IPS-NIHi11 (cell line): ENCODE results near the gene ARAP2.
A peak's percentile ranks its signal among the peaks of the same experiment; 100 is the strongest.

Source experiments
- DNase-seq: peaks from one replicate; pipeline ENCODE4 v3.0.0; 2012; ENCODE audit warnings: mixed read lengths, low spot score

The ARAP2 gene

DNA sequence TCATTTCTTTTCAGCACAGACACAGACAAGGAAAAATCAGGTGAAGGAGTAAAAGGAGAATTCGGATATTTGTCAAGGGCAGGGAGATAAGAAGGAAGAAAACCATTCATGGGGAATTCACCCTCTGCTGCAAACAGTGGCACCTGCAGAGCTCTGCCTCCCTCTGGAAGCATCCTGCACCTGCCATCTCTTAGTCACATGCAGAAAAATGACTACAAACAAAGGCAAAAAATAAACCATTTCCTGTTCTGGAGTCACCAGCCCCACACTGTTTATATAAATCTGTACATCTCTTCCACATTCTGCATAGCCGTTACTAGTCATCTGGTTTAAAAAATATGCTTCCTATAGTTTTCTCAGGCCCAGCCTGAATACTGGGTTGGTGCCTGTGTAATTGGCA, 205.3 kb downstream of the ARAP2 start:
- peak; percentile 9 for DNase-seq

DNA sequence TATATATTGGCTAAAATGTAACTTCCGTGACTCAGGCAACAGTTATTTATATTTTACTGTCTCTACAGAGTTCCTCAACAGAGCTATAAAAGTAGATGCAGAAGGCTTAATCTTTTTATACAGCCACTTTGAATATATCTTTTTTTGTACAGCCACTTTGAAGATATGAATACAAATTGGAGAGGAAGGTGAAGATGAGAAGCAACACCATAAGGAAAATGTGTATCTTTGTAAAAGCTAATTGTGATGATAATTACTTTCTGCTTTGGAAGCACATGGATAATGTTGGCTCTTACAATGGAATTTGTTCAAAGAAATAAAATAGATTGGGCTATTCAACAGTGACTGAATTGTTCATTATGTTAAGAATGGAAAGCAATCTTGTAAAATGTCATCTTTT, 205.8 kb downstream of the ARAP2 start:
- no peak for DNase-seq

DNA sequence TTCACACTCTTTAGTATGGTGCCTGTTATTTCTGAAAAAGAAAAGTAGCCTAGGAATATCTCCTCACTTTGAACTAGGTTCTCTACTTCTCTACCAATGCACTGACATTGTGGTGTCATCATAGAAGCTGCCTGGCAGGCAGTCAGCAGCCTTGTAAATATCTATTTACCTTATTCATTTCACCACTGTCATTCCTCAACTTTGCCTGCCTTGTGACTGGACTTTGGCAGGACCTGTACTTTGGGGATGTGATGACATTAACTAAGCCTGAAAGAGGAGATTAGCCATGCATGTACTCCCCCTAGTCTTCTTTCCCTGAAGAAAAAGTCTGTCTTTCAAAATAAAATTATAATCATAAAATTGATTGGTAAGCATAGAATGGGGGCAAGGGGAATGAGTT, 207.2 kb downstream of the ARAP2 start:
- no peak for DNase-seq

DNA sequence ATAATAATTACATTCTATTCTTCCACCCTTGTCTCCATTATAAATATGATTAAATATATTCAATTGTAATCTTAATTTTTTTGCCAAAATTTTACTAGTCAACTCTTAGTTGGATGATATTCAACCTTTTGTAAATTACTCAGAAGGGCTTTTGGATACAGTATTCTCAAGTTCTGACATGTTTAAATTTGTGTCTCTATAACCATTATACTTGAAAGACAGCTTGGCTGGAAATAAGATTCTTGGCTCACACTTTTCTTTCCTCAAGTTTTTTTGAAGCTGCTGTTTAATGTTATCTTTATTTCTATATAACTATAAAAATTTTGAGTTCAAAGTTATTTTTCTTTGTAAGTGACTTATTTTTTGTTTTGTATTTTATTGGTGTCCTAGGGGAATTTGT, 214.4 kb downstream of the ARAP2 start:
- no peak for DNase-seq

DNA sequence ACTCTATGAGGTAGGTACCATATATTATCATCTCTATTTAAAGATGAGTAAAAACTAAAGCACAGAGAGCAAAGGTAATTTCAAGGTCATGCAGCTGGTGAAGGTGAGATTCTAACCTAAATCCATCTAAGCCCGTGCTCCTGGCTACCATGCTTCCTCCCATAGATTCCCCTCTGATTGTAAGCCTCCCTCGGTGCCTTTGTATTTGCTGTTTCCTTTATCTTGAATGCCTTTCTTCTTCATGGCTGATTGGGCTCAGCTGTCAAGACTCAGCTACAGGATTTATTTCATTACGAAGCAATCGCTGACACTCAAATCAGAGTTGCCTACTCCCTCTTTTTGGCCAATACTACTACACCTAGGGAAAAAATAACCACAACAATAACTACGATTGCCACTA, 217.1 kb downstream of the ARAP2 start:
- DNase-seq, result peak; percentile 13

DNA sequence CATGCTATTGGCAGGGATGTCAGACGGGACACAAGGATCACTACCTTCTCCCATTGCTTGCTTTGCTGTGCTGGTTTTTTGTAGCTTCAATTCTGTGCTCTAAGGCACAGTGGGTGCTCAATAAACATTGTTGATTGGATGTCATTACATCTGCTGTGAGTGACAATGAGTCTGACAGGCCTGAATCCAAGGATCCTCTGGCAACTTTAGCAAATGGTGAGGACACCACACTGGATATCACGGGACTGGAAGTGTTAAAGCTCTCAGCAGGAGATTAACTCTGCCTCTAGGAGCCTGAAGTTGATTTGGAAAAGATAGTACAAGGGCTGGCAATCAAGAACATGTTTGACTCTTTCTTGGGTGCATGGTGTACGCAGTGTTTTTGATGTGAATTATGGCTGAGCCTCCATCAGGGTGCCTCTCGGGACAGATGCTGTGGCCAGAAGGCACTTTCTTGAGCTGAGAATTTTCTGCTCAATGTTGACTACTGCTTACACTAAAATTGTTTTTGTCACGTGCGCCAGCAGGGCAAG, 217.9 kb downstream of the ARAP2 start:
- DNase-seq, result peak; percentile 8

DNA sequence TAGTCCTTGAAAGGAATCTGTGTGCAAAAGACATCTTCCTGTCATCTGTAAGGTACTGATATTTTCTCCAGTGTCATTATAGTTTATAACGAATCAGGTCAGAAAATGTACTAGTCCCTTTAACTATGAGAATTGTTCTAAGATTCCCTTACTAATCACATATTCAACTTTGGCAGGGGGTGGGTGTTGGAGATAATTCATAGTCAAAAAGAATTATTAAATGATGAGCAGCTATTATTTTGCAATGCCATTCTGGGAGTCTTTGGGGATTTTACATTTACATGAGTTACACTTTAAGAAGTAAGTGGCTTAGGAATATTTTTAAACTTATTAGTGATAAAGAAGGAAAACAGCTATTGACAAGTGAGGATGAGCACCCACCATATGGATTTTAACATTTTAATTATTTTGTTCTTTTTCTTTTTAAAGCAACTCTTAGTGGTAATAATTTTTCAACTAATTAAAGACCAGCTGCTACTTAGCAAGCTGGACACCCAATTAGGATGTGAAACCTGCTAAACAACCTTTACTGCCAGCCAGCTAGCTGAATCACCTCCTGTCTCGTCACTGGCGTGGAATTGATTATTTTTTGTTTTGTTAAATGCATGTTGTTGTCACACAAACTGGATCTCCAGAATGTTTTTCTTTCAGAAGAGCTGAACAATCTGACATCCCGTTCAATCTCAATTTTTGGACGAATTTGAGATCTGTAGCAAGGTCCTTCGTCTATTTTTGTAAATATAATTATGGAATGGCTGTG, 219.2 kb downstream of the ARAP2 start:
- DNase-seq, result no peak

DNA sequence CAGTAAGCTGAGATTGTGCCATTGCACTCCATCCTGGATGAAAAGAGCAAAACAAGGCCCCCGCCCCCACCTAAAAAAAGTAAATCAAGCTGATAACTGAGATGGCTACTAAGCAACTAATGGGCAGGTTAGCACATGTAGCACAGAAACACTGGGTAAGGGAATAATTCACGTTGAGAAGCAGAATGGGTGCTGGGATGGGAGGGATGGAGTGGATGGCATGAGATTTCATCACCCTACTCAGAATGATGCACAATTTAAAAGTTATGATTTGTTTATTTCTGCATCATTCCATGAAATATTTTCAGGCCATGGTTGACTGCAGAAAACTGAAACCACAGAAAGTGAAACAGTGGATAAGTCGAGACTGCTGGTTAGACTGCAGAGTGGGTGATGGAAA, 224.0 kb downstream of the ARAP2 start:
- DNase-seq, result no peak
